Testis (tissue), 2 donors: ENCODE results near the gene ATXN1L.

Source experiments
- CTCF ChIP-seq, 3 experiments: fragments of 450-650 bp in 2 of 3; fragments of 200-600 bp in 1 of 3; sonication (generic) in 1 of 3; IDR thresholded peaks; one replicate each; pipeline ENCODE4 v1.5.1; 2016 to 2019; ENCODE audit warnings: antibody characterized with exemption in 3 of 3, mild to moderate bottlenecking in 2 of 3, moderate library complexity in 1 of 3
- POLR2A ChIP-seq: fragments of 450-650 bp; IDR thresholded peaks from one replicate; pipeline ENCODE4 v1.6.1; 2017; ENCODE audit warnings: antibody characterized with exemption, mild to moderate bottlenecking, moderate library complexity

- no peak for TF ChIP-seq POLR2A
- TF ChIP-seq CTCF (IDR thresholded peaks at IDR 0.05), result no peak
Observed at GRCh38 chr16:71894229-71894920, 48.6 kb downstream of the ATXN1L start.
